ENCODE data around the gene PBX1.

The PBX1 gene

GRCh38 chr1:164785841-164786534 lies 227.0 kb downstream of the PBX1 start:
- no peak for FAIRE-seq

GRCh38 chr1:164786980-164787833 lies 228.2 kb downstream of the PBX1 start:
- FAIRE-seq = no peak

GRCh38 chr1:164787834-164788231 lies 228.8 kb downstream of the PBX1 start:
- no peak for FAIRE-seq

GRCh38 chr1:164790081-164790480 lies 231.1 kb downstream of the PBX1 start:
- no peak for FAIRE-seq

GRCh38 chr1:164792410-164793004 lies 233.5 kb downstream of the PBX1 start:
- no peak for FAIRE-seq

GRCh38 chr1:164794356-164794755 lies 235.4 kb downstream of the PBX1 start:
- no peak for FAIRE-seq

- no peak for FAIRE-seq
Measured at GRCh38 chr1:164796916-164797315, 237.9 kb downstream of the PBX1 start.

GRCh38 chr1:164801246-164801731 lies 242.3 kb downstream of the PBX1 start:
- FAIRE-seq = no peak

- FAIRE-seq = no peak
Measured at GRCh38 chr1:164801791-164802502, 243.0 kb downstream of the PBX1 start.

GRCh38 chr1:164802529-164803282 lies 243.7 kb downstream of the PBX1 start:
- no peak for FAIRE-seq

GRCh38 chr1:164803366-164803765 lies 244.4 kb downstream of the PBX1 start:
- no peak for FAIRE-seq

GRCh38 chr1:164804366-164804765 lies 245.4 kb downstream of the PBX1 start:
- no peak for FAIRE-seq

- no peak for FAIRE-seq
Measured at GRCh38 chr1:164805399-164805798, 246.4 kb downstream of the PBX1 start.

- no peak for FAIRE-seq
Measured at GRCh38 chr1:164806531-164806930, 247.5 kb downstream of the PBX1 start.

GRCh38 chr1:164813776-164814175 lies 254.8 kb downstream of the PBX1 start:
- no peak for FAIRE-seq

GRCh38 chr1:164821648-164822047 lies 262.7 kb downstream of the PBX1 start:
- FAIRE-seq = no peak

- no peak for FAIRE-seq
Measured at GRCh38 chr1:164823486-164824279, 264.7 kb downstream of the PBX1 start.

GRCh38 chr1:164824542-164824941 lies 265.6 kb downstream of the PBX1 start:
- FAIRE-seq = no peak

- peak; percentile 24 for FAIRE-seq
Measured at GRCh38 chr1:164830628-164831027, 271.6 kb downstream of the PBX1 start.

- no peak for FAIRE-seq
Measured at GRCh38 chr1:164834641-164835040, 275.7 kb downstream of the PBX1 start.

- FAIRE-seq = no peak
Measured at GRCh38 chr1:164836614-164837018, 277.6 kb downstream of the PBX1 start.
